CD14-positive monocyte (primary cell): Measurements from ENCODE around the gene RNU2-63P. TPM values are rescaled to one million over a fixed set of nuclear protein-coding genes. Genes with fewer than 3 reads are reported as not detected.
"Not testable (repeated sequence)": the region's sequence is repeated elsewhere in the genome, so short reads cannot be mapped to it uniquely, and the experiment has no call there.

ENCODE experiments used
- DNase-seq, 3 donors: peaks; one replicate each; pipeline ENCODE4 v3.0.0-alpha.2; 2011 to 2022
- H2AFZ ChIP-seq: 2 replicates; pipeline ENCODE4 v1.6.0; 2012; ENCODE audit warnings: mild to moderate bottlenecking, low read depth, low read length, inconsistent platforms; ENCODE audit not compliant: insufficient read depth, poor library complexity, severe bottlenecking
- H3K27ac ChIP-seq, 2 donors: 1 replicate in 1 of 2; 2 replicates in 1 of 2; pipeline ENCODE4 v1.5.1; 2012 to 2013; ENCODE audit warnings: low read length in 2 of 2, control low read depth in 1 of 2, inconsistent platforms in 1 of 2, low read depth in 1 of 2, mild to moderate bottlenecking in 1 of 2
- H3K27me3 ChIP-seq, 2 donors: one replicate each; pipeline versions ENCODE4 v1.6.0 to v1.6.1; 2011 to 2013; ENCODE audit warnings: low read length in 2 of 2; ENCODE audit not compliant: control insufficient read depth in 2 of 2, insufficient read depth in 2 of 2
- H3K36me3 ChIP-seq, 2 donors: replicated peaks in 1 of 2; 1 replicate in 1 of 2; 2 replicates in 1 of 2; pipeline versions ENCODE4 v1.5.1 to v1.6.1; 2012 to 2013; ENCODE audit warnings: low read length in 2 of 2, control low read depth in 1 of 2, inconsistent platforms in 1 of 2, mild to moderate bottlenecking in 1 of 2; ENCODE audit not compliant: insufficient read depth in 2 of 2, control insufficient read depth in 1 of 2
- H3K4me1 ChIP-seq, 2 donors: 1 replicate in 1 of 2; 2 replicates in 1 of 2; pipeline versions ENCODE4 v1.5.1 to v1.6.1; 2012 to 2013; ENCODE audit warnings: low read length in 2 of 2, control low read depth in 1 of 2, inconsistent platforms in 1 of 2, mild to moderate bottlenecking in 1 of 2, moderate library complexity in 1 of 2; ENCODE audit not compliant: insufficient read depth in 2 of 2, control insufficient read depth in 1 of 2
- H3K4me2 ChIP-seq: replicated peaks from 2 replicates; pipeline ENCODE3; 2012; ENCODE audit warnings: low read length, moderate library complexity, mild to moderate bottlenecking; ENCODE audit not compliant: poor library complexity, severe bottlenecking; ENCODE audit errors: extremely low read depth
- H3K4me3 ChIP-seq, 3 experiments: fragments of 200-600 bp in 1 of 3; sonication (generic) in 1 of 3; replicated peaks in 1 of 3; 1 replicate in 2 of 3; 2 replicates in 1 of 3; pipeline ENCODE4 v1.5.1; 2011 to 2013; ENCODE audit warnings: low read length in 3 of 3, mild to moderate bottlenecking in 3 of 3, control low read depth in 2 of 3, low read depth in 2 of 3, inconsistent platforms in 1 of 3, moderate library complexity in 1 of 3
- H3K79me2 ChIP-seq: 2 replicates; pipeline ENCODE4 v1.6.0; 2012; ENCODE audit warnings: mild to moderate bottlenecking, control low read depth, inconsistent platforms, low read length, moderate library complexity; ENCODE audit not compliant: insufficient read depth
- H3K9ac ChIP-seq: 2 replicates; pipeline ENCODE4 v1.6.0; 2017; ENCODE audit warnings: low read length, mild to moderate bottlenecking; ENCODE audit not compliant: insufficient read depth, poor library complexity, severe bottlenecking
- H3K9me3 ChIP-seq, 2 donors: replicated peaks in 1 of 2; 1 replicate in 1 of 2; 2 replicates in 1 of 2; pipeline versions ENCODE4 v1.5.1 to v1.6.1; 2012 to 2013; ENCODE audit warnings: low read length in 2 of 2, control low read depth in 1 of 2; ENCODE audit not compliant: control insufficient read depth in 1 of 2, insufficient read depth in 1 of 2
- H4K20me1 ChIP-seq: 2 replicates; pipeline ENCODE4 v1.6.0; 2012; ENCODE audit warnings: mild to moderate bottlenecking, low read length, control low read depth, moderate library complexity; ENCODE audit not compliant: insufficient read depth
- H3K27ac Mint-ChIP-seq, 7 donors: one replicate each; pipeline ENCODE4 v1.8.0; 2020; ENCODE audit warnings: mild to moderate bottlenecking in 7 of 7, mixed read lengths in 7 of 7, moderate library complexity in 6 of 7, inconsistent platforms in 2 of 7
- H3K27me3 Mint-ChIP-seq, 3 donors: one replicate each; pipeline ENCODE4 v1.8.0; 2021 to 2022; ENCODE audit warnings: low read depth in 3 of 3, mild to moderate bottlenecking in 3 of 3, mixed read lengths in 3 of 3, moderate library complexity in 3 of 3, inconsistent platforms in 1 of 3
- H3K36me3 Mint-ChIP-seq, 2 donors: one replicate each; pipeline ENCODE4 v1.8.0; 2020; ENCODE audit warnings: mixed read lengths in 2 of 2, inconsistent platforms in 1 of 2, mild to moderate bottlenecking in 1 of 2
- H3K4me1 Mint-ChIP-seq: one replicate; pipeline ENCODE4 v1.8.0; 2020; ENCODE audit warnings: mild to moderate bottlenecking, mixed read lengths
- H3K4me3 Mint-ChIP-seq, 2 donors: one replicate each; pipeline ENCODE4 v1.8.0; 2020; ENCODE audit warnings: mild to moderate bottlenecking in 2 of 2, mixed read lengths in 2 of 2, moderate library complexity in 1 of 2
- H3K9me3 Mint-ChIP-seq, 7 donors: one replicate each; pipeline ENCODE4 v1.8.0; 2020 to 2022; ENCODE audit warnings: mixed read lengths in 7 of 7, mild to moderate bottlenecking in 6 of 7, moderate library complexity in 6 of 7, inconsistent platforms in 2 of 7
- whole genome bisulfite sequencing: methylation state at CpG from one replicate; pipeline ENCODE4 v1.1.5; 2013; ENCODE audit warnings: missing lambda C conversion rate; ENCODE audit not compliant: insufficient coverage; 5-methylcytosine and 5-hydroxymethylcytosine counted together
- intact Hi-C, 2 donors: fragments of 100-400 bp; cut with micrococcal nuclease; formaldehyde crosslinking; loops; one replicate each; pipeline versions ENCODE4 v1.15.0 to v1.15.1; 2023
- polyA plus RNA-seq, 3 donors: library from polyadenylated mRNA; depleted of rRNA in 1 of 3; unstranded in 2 of 3; stranded (reverse) in 1 of 3; fragments of 300-500 nt in 2 of 3; fragments of >200 nt in 1 of 3; fragmentation: Illumina TruSeq in 2 of 3; gene quantifications; 1 replicate in 2 of 3; 2 replicates in 1 of 3; pipeline ENCODE4 v1.2.3, GENCODE V29; 2012 to 2021
- TF ChIP-seq, protein P1 (sequence below): fragments of 200-600 bp; IDR thresholded peaks from one replicate; pipeline ENCODE4 v1.8.0; 2022; ENCODE audit warnings: antibody characterized with exemption, mild to moderate bottlenecking

Gene RNU2-63P
- polyA plus RNA-seq, 3 donors, result 7.5 to 8.0 TPM; not detected in 1

DNA sequence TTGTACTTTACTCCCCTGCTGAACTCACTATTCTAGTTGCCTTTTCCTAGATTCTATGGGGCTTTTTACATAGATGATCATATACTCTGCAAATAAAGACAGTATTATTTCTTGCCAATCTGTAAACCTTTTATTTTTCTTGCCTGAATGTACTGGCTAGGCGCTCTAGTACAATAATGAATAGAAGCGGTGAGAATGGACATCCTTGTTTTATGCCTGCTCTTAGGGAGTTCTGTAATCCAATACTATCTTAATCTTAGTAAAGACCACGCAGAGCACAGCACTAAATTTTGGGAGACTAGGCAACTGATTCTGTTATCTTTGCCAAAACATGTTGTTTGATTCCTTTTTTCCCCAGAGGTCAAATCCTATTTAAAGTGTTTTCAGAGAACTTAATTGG, 32.2 kb upstream of the RNU2-63P start:
- no peak overlapping the region for H3K27ac ChIP-seq
- peaks cover 18% of the 10 kb centered on the region for H3K4me1 Mint-ChIP-seq
- H3K36me3 ChIP-seq, result peaks cover 4 to 12% of the 10 kb centered on the region in 2 donors
- H2AFZ ChIP-seq, result no peak overlapping the region
- H3K27me3 Mint-ChIP-seq, result no peaks in the 10 kb centered on the region
- peaks cover 81% of the 10 kb centered on the region for H3K79me2 ChIP-seq
- no peaks in the 10 kb centered on the region for H3K9me3 ChIP-seq
- intact Hi-C loops, result no loop called here
- no peak overlapping the region for H3K4me3 ChIP-seq
- DNase-seq, result no peak
- H3K9ac ChIP-seq, result no peak overlapping the region
- H3K9me3 Mint-ChIP-seq, result no peaks in the 10 kb centered on the region
- peaks cover 7% of the 10 kb centered on the region in 2 donors for H3K4me1 ChIP-seq
- H3K27me3 ChIP-seq, result no peaks in the 10 kb centered on the region
- no peak overlapping the region for H3K27ac Mint-ChIP-seq
- no peak overlapping the region for H3K4me3 Mint-ChIP-seq
- TF ChIP-seq, protein P1, sequence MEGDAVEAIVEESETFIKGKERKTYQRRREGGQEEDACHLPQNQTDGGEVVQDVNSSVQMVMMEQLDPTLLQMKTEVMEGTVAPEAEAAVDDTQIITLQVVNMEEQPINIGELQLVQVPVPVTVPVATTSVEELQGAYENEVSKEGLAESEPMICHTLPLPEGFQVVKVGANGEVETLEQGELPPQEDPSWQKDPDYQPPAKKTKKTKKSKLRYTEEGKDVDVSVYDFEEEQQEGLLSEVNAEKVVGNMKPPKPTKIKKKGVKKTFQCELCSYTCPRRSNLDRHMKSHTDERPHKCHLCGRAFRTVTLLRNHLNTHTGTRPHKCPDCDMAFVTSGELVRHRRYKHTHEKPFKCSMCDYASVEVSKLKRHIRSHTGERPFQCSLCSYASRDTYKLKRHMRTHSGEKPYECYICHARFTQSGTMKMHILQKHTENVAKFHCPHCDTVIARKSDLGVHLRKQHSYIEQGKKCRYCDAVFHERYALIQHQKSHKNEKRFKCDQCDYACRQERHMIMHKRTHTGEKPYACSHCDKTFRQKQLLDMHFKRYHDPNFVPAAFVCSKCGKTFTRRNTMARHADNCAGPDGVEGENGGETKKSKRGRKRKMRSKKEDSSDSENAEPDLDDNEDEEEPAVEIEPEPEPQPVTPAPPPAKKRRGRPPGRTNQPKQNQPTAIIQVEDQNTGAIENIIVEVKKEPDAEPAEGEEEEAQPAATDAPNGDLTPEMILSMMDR, result no peak
- no peak overlapping the region for H3K4me2 ChIP-seq
- WGBS, result no CpG with 5 or more reads among the region's 3 CpGs
- H4K20me1 ChIP-seq, result peaks cover 60% of the 10 kb centered on the region
- H3K36me3 Mint-ChIP-seq, result peaks cover 16 to 20% of the 10 kb centered on the region in 2 donors

- Histone ChIP-seq H3K36me3 (peaks cover 8 to 12% of the 10 kb centered on the region in 2 donors), H4K20me1 (peaks cover 74% of the 10 kb centered on the region), H3K79me2 (peaks cover 67% of the 10 kb centered on the region)
- H3K9me3 Mint-ChIP-seq, H3K27ac Mint-ChIP-seq, H3K27me3 Mint-ChIP-seq, H2AFZ ChIP-seq, H3K27me3 ChIP-seq, H3K4me3 ChIP-seq, H3K4me2 ChIP-seq, H3K27ac ChIP-seq, intact Hi-C loops, H3K4me1 ChIP-seq, H3K9me3 ChIP-seq, H3K4me3 Mint-ChIP-seq, H3K9ac ChIP-seq, DNase-seq: not testable (repeated sequence)
- Mint-ChIP-seq H3K4me1 (peaks cover 10% of the 10 kb centered on the region), H3K36me3 (peaks cover 17 to 25% of the 10 kb centered on the region in 2 donors)
- 100% methylated on average over 1 of the region's 6 CpGs for WGBS
Measured at GRCh38 chr2:88045561-88045960, 29.2 kb upstream of the RNU2-63P start.
